HG02870 (cell line): ENCODE data around the gene IREB2.

Experiments used
- ATAC-seq: cut with Tn5 transposase; IDR thresholded peaks from one replicate; pipeline ENCODE4 v1.9.1; 2021; ENCODE audit warnings: mild to moderate bottlenecking, moderate library complexity; ENCODE audit not compliant: unreplicated experiment

Gene IREB2

DNA sequence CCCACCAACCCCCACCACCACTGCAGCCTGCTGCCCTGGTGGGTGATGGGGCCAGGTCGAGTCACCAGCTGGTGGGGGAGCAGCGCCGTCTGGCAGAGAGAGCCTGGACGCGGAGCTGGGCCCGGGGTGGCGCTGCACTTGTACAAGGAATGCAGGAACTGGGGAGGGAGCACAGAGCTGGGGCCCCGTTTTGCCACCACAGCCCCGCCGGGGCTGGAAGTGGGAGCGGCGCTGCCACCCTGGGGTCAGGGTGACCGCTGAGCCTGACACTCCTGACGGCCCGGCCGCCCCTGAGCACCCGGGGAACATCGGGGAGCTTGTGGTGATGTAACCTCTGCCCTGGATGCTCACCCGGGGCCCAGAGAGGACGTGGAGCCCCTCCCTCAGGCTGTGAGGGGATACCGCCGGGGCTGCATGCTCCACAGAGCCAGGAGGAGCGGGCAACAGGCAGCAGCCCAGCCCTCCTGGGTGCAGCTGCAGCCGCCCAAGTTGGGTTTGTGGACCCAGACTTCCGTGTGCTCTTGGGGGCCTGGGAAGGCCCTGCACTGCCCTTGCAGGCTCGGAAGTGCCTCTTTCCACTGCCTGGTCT lies 32.6 kb upstream of the IREB2 start:
- no peak for ATAC-seq

DNA sequence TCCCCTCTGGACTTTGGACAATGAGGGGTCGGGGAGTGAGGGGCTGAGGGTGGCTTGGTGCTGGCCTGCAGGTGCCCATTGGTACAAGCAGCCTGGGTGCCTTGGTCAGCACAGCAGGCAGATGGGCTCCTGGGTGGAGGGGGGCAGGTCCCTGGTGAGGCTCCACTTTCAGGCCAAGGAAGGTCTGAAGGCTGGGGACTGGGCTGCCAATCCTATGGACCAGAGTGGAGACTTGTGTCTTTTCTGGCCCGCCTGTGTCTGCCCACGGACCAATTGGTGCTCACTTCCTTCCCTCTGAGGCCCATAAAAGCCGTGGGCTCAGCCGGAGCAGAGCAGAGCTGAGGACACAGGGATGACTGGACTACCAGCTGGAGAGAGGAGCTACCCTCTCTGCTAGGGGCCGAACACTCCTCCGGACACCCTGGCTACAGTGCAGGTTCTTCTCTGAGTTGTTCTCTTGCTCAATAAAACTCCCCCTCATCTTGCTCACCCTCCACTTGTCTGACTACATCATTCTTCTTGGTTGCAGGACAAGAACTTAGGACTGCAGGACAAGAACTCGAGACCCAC lies 31.9 kb upstream of the IREB2 start:
- ATAC-seq, result no peak

DNA sequence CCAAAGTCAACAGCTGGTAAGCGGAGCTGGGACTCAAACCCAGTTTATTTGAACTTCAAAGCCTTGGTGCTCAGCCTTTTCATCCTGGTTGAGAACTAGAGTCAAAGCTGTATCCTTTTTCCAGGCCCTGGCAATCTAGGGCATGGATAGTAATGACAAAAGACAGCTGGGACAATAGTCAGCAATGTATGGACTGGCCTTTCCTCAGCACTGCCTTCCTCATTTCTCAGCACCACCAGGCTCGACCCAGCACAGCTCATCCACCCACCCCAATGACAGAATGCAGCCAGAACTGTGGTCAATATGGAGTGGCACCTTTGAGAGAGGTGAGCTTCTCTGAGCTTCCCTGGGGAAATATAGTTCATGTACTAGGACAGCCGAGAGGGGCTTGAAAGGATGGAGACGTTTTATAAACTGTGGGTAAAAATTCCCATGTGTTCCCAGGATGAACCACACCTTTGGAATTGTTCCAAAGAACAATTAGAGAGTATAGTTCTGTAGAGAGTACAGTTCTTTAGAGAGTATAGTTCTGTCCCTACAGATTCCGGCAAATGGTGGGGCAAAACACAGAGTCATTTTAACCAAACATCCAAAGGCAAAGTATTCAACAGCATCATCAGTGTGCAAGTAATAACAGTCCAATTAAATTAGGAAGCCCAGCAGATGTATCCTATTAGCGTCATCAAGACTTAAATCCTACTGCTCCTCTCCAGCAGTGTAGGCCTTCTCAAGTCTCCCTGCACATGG lies 30.2 kb upstream of the IREB2 start:
- no peak for ATAC-seq

DNA sequence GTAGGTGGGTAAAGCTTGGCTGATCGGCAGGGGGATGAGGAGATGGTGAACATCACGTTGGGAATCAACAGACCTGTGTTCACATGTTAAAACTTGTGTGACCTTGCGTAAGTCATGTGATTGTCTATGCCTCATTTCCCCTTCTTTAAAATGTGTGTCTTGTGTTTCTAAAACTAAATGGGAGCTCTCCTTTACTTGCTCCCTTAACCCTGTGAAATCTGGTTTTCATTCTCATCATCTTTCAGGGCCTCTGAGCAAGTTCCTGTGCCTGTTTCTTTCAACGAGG lies 29.7 kb upstream of the IREB2 start:
- ATAC-seq, result no peak

DNA sequence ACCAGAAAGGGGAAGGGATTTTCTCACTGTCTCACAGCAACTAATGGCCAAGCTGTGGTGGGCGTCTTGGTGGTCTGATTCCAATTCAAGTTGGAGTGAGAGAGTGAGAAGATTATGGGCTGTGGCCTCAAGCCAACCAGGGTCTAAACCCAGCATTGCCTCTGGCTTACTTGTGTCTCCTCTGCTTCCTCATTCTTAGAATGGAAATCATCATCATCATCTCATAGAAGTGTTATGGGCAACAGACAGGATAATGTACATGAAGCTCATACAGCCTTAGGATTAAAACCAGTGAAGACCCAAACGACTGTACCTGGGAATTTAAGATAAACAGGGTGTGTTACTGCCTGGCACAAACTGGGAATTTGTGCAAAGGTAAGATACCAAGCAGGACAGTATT lies 29.1 kb upstream of the IREB2 start:
- no peak for ATAC-seq

DNA sequence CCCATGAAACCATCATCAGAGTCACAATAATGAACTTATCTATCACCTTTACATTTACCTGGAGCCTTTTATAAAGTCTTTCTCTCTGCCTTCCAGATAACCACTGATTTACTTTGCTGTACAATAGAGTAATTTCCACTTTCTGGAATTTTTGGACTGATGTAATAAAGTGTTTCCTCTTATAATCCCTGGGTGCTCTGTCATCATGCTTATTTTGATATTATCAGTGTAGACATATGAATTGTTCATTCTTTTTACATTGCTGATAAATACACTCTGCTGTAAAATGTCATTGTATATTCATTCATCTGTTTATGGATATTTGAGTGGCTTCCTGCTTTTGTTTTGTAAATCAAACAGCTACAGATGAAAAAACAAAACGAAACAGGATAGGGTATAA lies 27.0 kb upstream of the IREB2 start:
- no peak for ATAC-seq

DNA sequence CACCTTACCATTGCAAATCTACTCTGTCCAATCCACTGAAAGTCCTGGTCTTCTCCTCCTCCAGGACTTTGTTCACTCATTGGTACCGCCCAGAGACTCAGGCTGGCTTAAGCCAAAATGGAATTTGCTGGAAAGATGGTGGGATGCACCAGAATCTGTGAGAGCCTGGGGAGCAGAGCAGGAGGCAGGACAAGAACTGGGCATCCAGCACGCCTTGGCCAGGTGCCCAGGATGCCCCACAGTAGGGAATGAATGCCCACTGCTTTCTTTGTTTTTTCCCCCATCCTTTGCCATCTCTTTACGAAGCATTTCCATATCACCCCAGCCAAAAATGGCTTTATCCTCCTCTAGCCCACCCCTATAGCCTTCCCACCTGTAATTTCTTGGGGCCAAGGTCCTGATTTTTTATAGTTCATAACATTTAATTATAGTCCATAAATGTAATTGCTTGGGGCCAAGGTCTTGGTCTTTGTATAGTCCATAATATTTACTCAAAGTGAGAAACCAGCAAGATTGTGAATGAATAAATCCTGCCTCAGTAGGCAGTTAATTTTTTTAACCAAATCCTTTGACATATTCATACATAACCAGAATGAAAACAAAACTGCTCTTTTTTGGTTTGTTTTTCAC lies 23.3 kb upstream of the IREB2 start:
- ATAC-seq, result no peak

DNA sequence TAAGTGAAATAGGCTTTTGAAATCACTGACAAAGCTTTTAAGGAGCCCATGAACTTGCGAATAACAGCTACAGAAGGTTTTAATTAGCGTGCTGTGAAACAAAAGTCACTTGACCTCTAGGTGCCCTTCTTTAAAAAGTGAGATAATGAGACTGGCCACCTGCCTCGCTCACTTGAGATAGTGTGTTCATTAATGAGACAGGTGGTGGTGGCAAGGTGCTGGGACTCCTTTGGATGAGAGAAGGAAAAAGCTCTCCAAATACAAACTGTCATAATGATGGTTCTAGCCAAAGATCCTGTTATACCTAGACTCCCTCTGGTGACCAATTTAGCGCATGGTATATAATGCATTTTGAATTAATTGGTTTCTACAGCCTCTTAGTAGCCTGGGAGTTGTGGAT lies 22.7 kb upstream of the IREB2 start:
- ATAC-seq, result no peak

DNA sequence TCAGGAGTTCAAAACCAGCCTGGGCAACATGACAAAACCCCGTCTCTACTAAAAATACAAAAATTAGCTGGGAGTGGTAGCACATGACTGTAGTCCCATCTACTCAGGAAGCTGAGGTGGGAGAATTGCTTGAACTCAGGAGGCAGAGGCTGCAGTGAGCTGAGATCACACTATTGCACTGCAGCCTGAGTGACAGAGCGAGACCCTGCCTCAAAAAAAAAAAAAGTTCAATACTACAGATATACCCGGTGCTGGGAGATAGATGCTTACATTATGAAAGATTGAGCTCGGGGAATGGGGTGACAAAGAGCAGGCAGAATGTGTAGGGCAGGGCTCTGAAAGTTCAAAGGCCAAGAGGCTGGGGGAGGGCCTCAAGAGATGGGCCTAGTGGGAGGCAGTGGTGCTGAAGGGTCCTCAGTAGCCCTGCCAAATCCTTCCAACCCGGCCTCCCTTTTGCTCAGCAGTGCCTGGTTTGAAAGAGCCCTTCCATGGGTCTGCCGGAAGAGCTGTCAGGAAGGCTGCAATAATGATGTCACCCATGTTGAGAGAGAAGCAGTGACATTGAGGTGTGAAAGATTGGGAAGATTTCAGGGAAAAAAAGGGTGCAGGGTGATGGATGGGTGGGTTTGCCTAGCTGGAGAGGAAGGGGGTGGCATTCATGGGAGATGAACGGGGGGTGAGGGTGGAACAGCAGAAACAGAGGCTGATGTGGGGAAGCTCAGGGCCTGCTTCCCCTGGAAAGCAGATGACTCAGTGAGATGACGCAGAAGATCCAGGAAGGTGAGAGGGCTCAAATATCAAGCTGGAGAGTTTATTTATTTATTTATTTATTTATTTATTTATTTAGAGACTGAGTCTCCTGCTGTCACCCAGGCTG lies 20.0 kb upstream of the IREB2 start:
- ATAC-seq, result no peak

DNA sequence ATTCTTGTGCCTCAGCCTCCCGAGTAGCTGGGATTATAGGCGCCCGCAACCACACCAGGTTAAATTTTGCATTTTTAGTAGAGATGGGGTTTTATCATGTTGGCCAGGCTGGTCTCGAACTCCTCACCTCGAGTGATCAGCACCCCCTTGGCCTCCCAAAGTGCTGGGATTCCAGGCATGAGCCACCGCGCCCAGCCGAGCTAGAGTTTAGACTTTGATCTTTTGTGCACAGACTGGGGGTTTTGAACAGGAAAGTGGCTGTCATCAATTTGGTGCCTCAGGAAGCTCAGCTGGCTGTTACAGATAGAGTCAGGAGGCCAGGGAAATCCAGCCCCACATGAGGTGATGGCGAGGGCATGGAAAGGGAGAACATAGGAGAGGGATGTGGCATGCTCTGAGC lies 19.3 kb upstream of the IREB2 start:
- no peak for ATAC-seq

DNA sequence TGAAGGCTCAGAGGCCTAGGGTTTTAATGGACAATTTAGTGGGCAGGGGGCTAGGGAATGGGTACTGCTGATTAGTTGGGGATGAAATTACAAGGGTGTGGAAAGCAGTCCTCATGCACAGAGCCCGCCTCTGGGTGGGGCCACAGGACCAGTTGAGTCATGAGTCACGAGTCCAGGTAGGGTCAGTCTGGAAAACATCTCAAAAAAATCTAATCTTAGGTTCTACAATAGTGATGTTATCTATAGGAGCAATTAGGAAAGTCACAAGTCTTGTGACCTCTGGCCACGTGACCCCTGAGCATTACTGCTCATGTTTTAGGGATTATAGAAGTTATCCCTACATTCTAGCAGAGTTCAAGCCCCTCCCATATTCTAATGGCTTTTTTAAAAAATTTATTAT lies 18.6 kb upstream of the IREB2 start:
- ATAC-seq, result no peak

DNA sequence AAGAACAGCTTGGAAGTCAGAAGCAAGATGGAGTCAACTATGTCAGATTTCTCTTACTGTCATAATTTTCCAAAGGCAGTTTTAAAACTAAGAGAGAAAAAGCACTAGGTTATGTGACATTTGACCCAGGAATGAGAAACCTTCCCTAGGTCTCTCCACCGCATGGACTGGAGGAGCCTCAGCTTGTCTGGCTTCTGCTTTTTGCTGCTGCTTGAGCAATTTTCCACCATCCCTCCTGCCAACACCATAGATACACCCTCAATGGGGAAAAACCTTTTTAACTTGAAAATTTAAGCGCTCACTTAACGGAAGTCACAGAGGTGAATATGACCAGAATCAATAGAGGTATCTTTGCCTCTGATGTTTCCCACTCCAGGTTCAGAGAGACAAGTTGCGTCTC lies 17.8 kb upstream of the IREB2 start:
- no peak for ATAC-seq

DNA sequence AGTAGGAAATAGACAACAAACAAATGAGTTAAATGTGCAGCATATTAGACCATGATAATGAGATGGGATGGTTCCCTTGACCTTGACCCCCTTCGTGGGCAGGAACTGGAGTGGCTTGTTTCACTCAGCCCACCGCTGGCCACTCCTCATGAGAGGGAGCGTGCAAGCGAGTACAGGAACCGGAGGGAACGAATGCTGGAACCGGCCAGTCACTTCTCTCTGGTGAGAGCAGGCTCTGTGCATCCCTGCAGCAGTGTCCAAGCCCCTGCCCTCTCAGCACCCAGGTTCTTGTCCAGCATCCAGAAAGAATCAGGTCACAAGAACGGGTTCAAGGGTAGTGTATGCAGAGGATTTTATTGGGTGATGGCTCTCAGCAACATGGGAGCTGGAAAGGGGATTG lies 17.2 kb upstream of the IREB2 start:
- no peak for ATAC-seq

DNA sequence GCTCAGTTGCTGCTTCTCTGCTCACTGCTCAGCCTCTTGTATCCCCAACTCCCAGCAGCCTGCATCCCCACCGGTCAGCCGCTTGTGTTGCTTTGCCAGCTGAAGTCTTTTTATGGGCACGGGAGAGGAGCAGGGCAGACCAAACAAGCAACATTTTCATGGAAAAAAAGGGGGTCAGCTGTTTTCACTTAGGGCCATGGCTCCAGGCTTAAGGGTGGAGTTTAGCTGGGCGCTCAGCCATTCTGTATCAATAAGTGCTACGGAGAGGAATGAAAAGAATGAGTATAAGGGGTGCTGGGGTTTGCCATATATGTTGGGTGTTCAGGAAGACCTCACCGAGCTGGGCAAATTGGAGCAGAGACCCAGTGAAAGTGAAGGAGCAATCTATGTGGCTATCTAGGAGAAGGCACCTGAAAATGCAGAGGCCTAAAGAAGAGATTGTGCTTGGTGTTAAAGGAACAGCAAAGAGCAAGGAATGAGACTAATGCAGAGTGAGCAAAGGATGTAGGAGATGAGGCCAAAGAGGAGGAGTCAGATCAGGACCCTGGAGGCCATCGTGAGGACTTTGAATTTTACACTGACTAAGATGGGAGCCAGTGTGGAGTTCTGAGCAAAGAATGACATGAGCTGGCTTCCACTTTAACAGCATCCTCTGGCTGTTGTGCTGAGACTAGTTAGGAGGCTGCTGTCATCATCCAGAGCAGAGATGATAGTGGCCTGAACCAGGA lies 16.6 kb upstream of the IREB2 start:
- no peak for ATAC-seq

DNA sequence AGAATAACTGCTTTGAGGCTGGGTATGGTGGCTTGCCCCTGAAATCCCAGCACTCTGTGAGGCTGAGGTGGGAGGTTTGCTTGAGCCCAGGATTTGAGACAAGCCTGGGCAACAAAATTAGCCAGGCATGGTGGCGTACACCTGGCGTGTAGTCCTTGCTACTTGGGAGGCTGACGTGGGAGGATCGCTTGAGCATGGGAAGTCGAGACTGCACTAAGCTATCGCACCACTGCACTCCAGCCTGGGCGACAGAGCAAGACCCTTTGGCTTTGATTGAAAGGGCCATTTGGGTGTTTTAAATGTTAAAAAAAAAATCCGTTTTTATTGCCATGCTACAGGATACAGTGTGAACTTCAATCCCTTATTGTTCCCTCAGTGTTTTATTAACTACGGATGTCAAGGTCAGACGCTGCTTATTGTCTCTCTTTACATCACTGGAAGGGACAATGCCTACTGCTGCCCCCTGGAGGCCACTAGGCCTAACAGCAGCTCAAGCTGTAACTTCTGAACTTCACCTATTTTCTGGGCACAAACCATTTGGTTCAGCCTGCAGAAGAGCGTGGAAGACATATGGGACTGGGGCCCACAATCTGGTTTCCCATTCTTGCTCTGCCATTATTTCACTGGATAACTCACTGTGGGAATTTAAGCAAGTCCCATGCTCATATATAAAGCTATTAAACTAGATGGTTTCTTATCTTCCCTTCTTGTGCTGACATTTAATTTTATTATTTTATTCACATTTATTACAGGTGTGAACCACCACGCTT lies 15.3 kb upstream of the IREB2 start:
- no peak for ATAC-seq

DNA sequence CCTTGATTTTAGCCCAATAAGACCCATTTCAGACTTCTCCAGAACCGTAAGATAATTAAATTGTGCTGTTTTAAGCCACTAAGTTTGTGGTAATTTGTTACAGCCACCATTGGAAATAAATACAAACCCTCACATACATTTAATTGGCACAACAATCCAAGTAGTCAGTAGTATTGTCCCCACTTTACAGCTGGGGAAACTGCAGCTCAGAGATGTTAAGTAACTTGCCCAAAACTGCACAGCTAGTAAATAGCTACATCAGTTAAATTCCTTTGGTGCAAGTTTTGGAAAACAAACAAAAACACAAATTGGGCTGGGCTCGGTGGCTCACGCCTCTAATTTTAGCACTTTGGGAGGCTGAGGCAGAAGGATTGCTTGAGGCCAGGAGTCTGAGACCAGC lies 13.3 kb upstream of the IREB2 start:
- ATAC-seq, result no peak

DNA sequence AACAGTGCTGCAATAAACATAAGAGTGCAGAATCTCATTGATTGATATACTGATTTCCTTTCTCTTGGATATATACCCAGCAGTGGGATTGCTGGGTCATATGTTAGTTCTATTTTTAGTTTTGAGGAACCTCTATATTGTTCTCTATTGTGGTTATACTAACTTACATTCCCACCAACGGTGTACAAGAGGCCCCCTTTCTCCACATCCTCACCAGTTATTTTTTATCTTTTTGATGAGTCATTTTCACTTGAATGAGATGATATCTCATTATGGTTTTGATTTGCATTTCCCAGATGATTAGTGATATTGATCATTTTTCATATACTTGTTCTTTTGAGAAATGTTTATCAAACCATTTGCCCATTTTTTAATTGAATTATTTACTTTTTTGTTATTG lies 12.4 kb upstream of the IREB2 start:
- no peak for ATAC-seq

DNA sequence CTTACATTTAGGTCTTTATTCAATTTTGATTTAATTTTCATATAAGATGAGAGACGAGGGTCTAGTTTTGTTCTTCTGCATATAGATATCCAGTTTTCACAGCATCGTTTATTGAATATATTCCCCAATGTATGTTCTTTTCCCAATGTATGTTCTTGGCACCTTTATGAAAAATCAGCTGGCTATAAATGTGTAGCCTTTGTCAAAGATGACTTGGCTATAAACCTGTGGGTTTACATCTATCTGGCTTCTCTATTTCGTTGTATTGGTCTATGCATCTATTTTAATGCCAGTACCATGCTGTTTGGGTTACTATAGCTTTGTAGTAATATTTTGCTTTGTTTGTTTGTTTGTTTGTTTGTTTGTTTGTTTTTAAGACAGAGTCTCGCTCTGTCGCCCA lies 11.7 kb upstream of the IREB2 start:
- ATAC-seq, result no peak

DNA sequence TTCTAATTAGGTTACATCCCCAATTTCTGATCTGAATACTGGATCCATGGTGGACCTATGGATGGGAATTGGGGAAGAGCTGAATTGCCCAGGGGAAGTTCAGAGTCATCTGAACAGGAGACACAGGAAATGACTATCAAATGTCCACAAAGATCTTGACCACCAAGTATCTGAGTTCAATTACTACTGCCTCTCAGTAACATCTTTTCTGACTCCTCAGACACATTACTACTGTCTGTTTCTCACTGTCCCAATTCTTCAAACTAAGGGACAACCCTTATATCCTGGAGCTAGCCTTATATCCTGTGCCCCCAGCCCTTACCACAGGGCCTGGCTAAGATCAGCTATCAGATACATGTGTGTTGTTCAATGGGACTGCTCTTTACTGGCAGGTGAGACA lies 10.1 kb upstream of the IREB2 start:
- ATAC-seq, result no peak

DNA sequence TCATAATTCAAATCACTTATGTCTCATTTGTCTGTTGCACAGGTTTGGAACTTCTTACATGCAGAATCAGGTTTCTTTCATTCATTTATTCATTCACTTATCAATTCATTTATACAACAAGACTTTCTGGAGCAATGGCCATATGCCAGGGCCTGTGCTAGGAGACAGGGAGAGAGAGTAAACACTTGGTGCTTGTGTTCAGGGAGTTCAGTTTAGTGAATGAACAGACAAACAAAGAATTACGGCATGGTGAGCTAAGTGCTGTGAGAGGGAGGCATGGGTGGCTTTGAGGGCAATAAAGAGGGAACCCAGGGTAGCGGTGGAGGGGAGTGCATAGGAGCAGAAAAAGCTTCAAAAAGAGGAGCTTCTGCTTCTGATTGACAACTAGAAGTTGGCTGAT lies 8.5 kb upstream of the IREB2 start:
- ATAC-seq, result no peak
